ENCODE measurements around the gene RIT2.

The RIT2 gene

GRCh38 chr18:43113220-43113895 lies 2.1 kb downstream of the RIT2 start:
- Mint-ChIP-seq H3K27me3 (ENCODE audit: low read depth) (no peaks in the 10 kb centered on the region), H3K9me3 (no peaks in the 10 kb centered on the region), H3K4me1 (no peaks in the 10 kb centered on the region), H3K27ac (no peak overlapping the region), H3K4me3 (no peak overlapping the region), H3K36me3 (ENCODE audit: low read depth) (no peaks in the 10 kb centered on the region)
- no peak for TF ChIP-seq CTCF (IDR thresholded peaks at IDR 0.05; ENCODE audit: unreplicated experiment in 3 of 3)

- H3K36me3 Mint-ChIP-seq (ENCODE audit: low read depth): no peaks in the 10 kb centered on the region
- no peaks in the 10 kb centered on the region for H3K27me3 Mint-ChIP-seq (ENCODE audit: low read depth)
- TF ChIP-seq CTCF (IDR thresholded peaks at IDR 0.05; ENCODE audit: unreplicated experiment in 3 of 3): no peak
- H3K27ac Mint-ChIP-seq: no peak overlapping the region
- no peak overlapping the region for H3K4me3 Mint-ChIP-seq
- no peaks in the 10 kb centered on the region for H3K4me1 Mint-ChIP-seq
- no peaks in the 10 kb centered on the region for H3K9me3 Mint-ChIP-seq
Measured at GRCh38 chr18:43108882-43109281, 6.6 kb downstream of the RIT2 start.

DNA sequence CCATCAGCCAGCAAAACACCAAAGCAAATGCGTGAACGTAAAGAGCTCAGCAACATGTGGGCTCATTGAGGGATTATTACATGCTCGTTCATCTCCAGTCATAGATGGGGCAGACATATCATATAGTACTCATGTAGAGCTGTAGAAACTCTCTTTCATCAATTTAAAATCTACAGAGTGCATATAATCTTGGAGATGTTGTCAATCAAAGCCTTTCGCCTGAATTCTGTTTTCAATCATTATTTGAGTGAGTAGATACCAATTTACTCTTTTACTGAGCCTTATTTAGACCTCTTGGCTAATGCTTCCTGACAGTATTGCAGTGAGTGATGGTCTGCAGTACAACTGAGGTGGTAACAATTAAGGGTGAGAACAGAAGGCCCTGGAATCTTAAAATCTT lies 7.0 kb downstream of the RIT2 start:
- Mint-ChIP-seq H3K27ac (no peak overlapping the region), H3K9me3 (no peaks in the 10 kb centered on the region), H3K36me3 (ENCODE audit: low read depth) (no peaks in the 10 kb centered on the region), H3K4me3 (no peak overlapping the region), H3K4me1 (no peaks in the 10 kb centered on the region), H3K27me3 (ENCODE audit: low read depth) (no peaks in the 10 kb centered on the region)
- TF ChIP-seq CTCF (IDR thresholded peaks at IDR 0.05; ENCODE audit: unreplicated experiment in 3 of 3): no peak

DNA sequence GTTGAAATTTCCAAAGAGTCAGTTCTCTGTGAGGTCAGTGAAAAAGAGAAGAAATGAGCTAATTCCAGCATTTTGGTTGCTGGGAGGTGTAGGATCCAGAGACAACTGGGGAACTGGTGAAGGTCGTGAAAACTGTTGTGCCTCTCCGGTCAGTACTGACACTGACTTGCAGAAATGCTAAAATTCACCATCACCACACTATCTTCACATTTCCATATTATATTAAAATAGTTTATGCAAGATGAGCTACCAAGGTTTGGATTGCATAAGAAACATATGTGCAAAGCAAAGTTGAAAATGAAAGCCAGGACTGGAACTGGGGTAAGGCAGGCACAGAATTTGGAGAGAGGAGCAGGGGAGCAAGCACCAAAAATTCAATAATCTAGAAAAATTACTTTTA lies 21.8 kb downstream of the RIT2 start:
- Mint-ChIP-seq H3K9me3 (no peaks in the 10 kb centered on the region), H3K27me3 (ENCODE audit: low read depth) (no peaks in the 10 kb centered on the region), H3K4me3 (no peak overlapping the region), H3K4me1 (no peaks in the 10 kb centered on the region), H3K27ac (no peak overlapping the region), H3K36me3 (ENCODE audit: low read depth) (no peaks in the 10 kb centered on the region)
- no peak for TF ChIP-seq CTCF (IDR thresholded peaks at IDR 0.05; ENCODE audit: unreplicated experiment in 3 of 3)

DNA sequence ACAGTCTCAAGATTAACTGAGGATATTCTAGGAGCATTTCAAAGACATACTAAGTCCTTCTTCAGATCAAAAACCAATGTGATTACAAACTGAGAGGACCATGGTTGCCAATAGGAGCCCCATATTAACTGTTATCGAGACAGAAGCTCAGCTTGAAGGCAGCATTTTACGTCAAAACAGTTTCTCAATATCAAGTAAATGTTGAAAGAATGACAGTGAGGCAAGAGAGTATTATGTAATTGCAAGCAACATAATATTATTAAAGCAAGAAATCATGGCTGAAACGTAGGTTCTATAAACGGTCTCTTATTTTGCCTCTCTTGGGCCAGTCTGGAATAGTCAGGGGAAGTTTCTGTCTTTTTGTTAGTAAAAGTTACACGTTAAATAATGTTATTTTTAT lies 22.9 kb downstream of the RIT2 start:
- H3K27ac Mint-ChIP-seq: no peak overlapping the region
- no peaks in the 10 kb centered on the region for H3K36me3 Mint-ChIP-seq (ENCODE audit: low read depth)
- H3K27me3 Mint-ChIP-seq (ENCODE audit: low read depth): no peaks in the 10 kb centered on the region
- H3K4me1 Mint-ChIP-seq: no peaks in the 10 kb centered on the region
- no peak overlapping the region for H3K4me3 Mint-ChIP-seq
- H3K9me3 Mint-ChIP-seq: no peaks in the 10 kb centered on the region
- TF ChIP-seq CTCF (IDR thresholded peaks at IDR 0.05; ENCODE audit: unreplicated experiment in 3 of 3): no peak

DNA sequence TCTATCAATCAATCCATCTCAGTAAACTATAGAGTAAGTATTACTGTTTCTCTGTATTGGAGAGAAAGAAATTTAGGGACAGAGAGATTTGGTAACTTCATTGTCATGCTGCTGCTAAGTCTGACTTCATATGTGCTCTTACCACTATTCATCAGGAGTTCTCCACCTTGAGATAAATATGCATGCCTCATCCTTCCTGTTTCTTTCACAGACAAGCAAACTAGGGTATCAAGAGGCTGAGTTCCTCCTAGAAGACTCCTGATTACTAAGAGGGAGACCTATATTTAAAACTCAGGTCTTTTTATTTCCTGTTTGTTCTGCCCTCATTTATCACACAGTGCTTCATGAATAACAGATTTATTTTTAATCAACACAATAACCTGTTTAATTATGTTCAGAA lies 34.1 kb downstream of the RIT2 start:
- H3K27ac Mint-ChIP-seq: no peak overlapping the region
- no peaks in the 10 kb centered on the region for H3K36me3 Mint-ChIP-seq (ENCODE audit: low read depth)
- peaks cover 7% of the 10 kb centered on the region for H3K4me1 Mint-ChIP-seq
- H3K9me3 Mint-ChIP-seq: peaks cover 4% of the 10 kb centered on the region
- no peaks in the 10 kb centered on the region for H3K27me3 Mint-ChIP-seq (ENCODE audit: low read depth)
- H3K4me3 Mint-ChIP-seq: no peak overlapping the region
- TF ChIP-seq CTCF (IDR thresholded peaks at IDR 0.05; ENCODE audit: unreplicated experiment in 3 of 3): no peak
